ENCODE measurements around the gene LRIT2.

The LRIT2 gene

GRCh38 chr10:84205853-84206525 lies 19.4 kb downstream of the LRIT2 start:
- peaks cover 0 to 12% (median 9%) of the 10 kb centered on the region in 5 experiments for H3K27me3 ChIP-seq (replicated peaks in 2 of 5; ENCODE audit: control insufficient read depth in 4 of 5, insufficient read depth in 5 of 5, low read length in 4 of 5)
- ChIA-PET POLR2A (no interaction called here), CTCF (interaction anchor here (1.0 to 3.1 kb wide), 10 partner anchors 11 to 65 kb away, joined by 3 to 30 read pairs (median 8); partner anchors contain the start of genes CDHR1 and GHITM)
- no peaks in the 10 kb centered on the region for H3K4me1 ChIP-seq (ENCODE audit: control extremely low read depth in 1 of 4, control insufficient read depth in 4 of 4, insufficient read depth in 4 of 4, low read length in 3 of 4)
- H3K36me3 ChIP-seq (ENCODE audit: control insufficient read depth in 4 of 4, insufficient read depth in 4 of 4, low read length in 3 of 4) = no peaks in the 10 kb centered on the region
- WGBS (ENCODE audit: insufficient coverage) = 92% methylated on average over 4 of the region's 6 CpGs
- DNase-seq = no peak
- no peak overlapping the region for H3K4me3 ChIP-seq (ENCODE audit: control insufficient read depth in 1 of 7, extremely low read depth in 1 of 7, insufficient read depth in 4 of 7, low read depth in 2 of 7, low read length in 6 of 7)
- no peaks in the 10 kb centered on the region for H3K9me3 ChIP-seq (ENCODE audit: control extremely low read depth in 1 of 5, control insufficient read depth in 4 of 5, insufficient read depth in 2 of 5, low read depth in 1 of 5, low read length in 4 of 5)
- H3K27ac ChIP-seq (ENCODE audit: insufficient read depth in 1 of 2, low read depth in 1 of 2, low read length in 2 of 2, poor library complexity in 1 of 2, severe bottlenecking in 2 of 2) = no peak overlapping the region

- POLR2A ChIA-PET = no interaction called here
- peak; percentile 43 to 71 (median 60) for DNase-seq
- Histone ChIP-seq H3K9me3 (ENCODE audit: control extremely low read depth in 1 of 5, control insufficient read depth in 4 of 5, insufficient read depth in 2 of 5, low read depth in 1 of 5, low read length in 4 of 5) (no peaks in the 10 kb centered on the region), H3K27ac (ENCODE audit: insufficient read depth in 1 of 2, low read depth in 1 of 2, low read length in 2 of 2, poor library complexity in 1 of 2, severe bottlenecking in 2 of 2) (no peak overlapping the region), H3K4me1 (ENCODE audit: control extremely low read depth in 1 of 4, control insufficient read depth in 4 of 4, insufficient read depth in 4 of 4, low read length in 3 of 4) (no peaks in the 10 kb centered on the region), H3K4me3 (ENCODE audit: control insufficient read depth in 1 of 7, extremely low read depth in 1 of 7, insufficient read depth in 4 of 7, low read depth in 2 of 7, low read length in 6 of 7) (no peak overlapping the region), H3K36me3 (ENCODE audit: control insufficient read depth in 4 of 4, insufficient read depth in 4 of 4, low read length in 3 of 4) (no peaks in the 10 kb centered on the region), H3K27me3 (replicated peaks in 2 of 5; ENCODE audit: control insufficient read depth in 4 of 5, insufficient read depth in 5 of 5, low read length in 4 of 5) (peaks cover 0 to 12% (median 6%) of the 10 kb centered on the region in 5 experiments)
- CTCF ChIA-PET = interaction anchor here (0.7 to 3.1 kb wide), 15 partner anchors 10 to 70 kb away, joined by 3 to 30 read pairs (median 6); partner anchors contain the start of genes CDHR1 and GHITM
- WGBS (ENCODE audit: insufficient coverage) = 27% methylated on average over 4 of the region's 8 CpGs
These were observed 20.1 kb downstream of the LRIT2 start for GRCh38 chr10:84205049-84205852.

DNA sequence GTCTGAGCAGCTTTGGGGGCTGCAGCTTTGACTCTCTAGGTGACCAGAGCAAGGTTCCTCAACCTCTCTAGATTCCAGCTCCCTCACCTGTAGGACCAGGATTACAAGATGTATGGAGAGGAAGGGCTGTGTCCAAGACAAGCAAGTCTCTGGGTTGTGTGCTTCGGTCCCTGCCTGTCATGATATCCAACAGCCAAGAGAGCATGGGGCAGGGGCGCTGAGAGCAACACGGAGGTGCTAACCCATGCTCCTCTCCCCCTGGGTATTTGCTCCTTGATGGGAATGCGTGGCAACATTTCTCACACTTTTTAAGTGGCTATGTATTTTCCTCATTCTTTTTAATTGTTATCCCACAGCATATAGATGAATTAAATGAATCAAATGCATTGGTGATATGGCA lies 20.7 kb downstream of the LRIT2 start:
- no peaks in the 10 kb centered on the region for H3K36me3 ChIP-seq (ENCODE audit: control insufficient read depth in 4 of 4, insufficient read depth in 4 of 4, low read length in 3 of 4)
- POLR2A ChIA-PET = no interaction called here
- peaks cover 0 to 15% (median 6%) of the 10 kb centered on the region in 5 experiments for H3K27me3 ChIP-seq (replicated peaks in 2 of 5; ENCODE audit: control insufficient read depth in 4 of 5, insufficient read depth in 5 of 5, low read length in 4 of 5)
- WGBS (ENCODE audit: insufficient coverage) = 100% methylated on average over 1 of the region's 4 CpGs
- no peak overlapping the region for H3K27ac ChIP-seq (ENCODE audit: insufficient read depth in 1 of 2, low read depth in 1 of 2, low read length in 2 of 2, poor library complexity in 1 of 2, severe bottlenecking in 2 of 2)
- H3K4me3 ChIP-seq (ENCODE audit: control insufficient read depth in 1 of 7, extremely low read depth in 1 of 7, insufficient read depth in 4 of 7, low read depth in 2 of 7, low read length in 6 of 7) = no peak overlapping the region
- H3K9me3 ChIP-seq (ENCODE audit: control extremely low read depth in 1 of 5, control insufficient read depth in 4 of 5, insufficient read depth in 2 of 5, low read depth in 1 of 5, low read length in 4 of 5) = no peaks in the 10 kb centered on the region
- CTCF ChIA-PET = interaction anchor here (0.7 to 3.1 kb wide), 15 partner anchors 10 to 70 kb away, joined by 3 to 30 read pairs (median 6); partner anchors contain the start of genes CDHR1 and GHITM
- no peaks in the 10 kb centered on the region for H3K4me1 ChIP-seq (ENCODE audit: control extremely low read depth in 1 of 4, control insufficient read depth in 4 of 4, insufficient read depth in 4 of 4, low read length in 3 of 4)
- DNase-seq = no peak

- H3K4me3 ChIP-seq (ENCODE audit: control insufficient read depth in 1 of 7, extremely low read depth in 1 of 7, insufficient read depth in 4 of 7, low read depth in 2 of 7, low read length in 6 of 7) = no peak overlapping the region
- peaks cover 0 to 16% (median 6%) of the 10 kb centered on the region in 5 experiments for H3K27me3 ChIP-seq (replicated peaks in 2 of 5; ENCODE audit: control insufficient read depth in 4 of 5, insufficient read depth in 5 of 5, low read length in 4 of 5)
- ChIA-PET CTCF (interaction anchor here (1.3 to 3.1 kb wide), 8 partner anchors 9 to 64 kb away, joined by 3 to 30 read pairs (median 8); partner anchors contain the start of genes CDHR1 and GHITM), POLR2A (no interaction called here)
- peak in 2 of 3 donors; percentile 8 to 15 for DNase-seq
- H3K36me3 ChIP-seq (ENCODE audit: control insufficient read depth in 4 of 4, insufficient read depth in 4 of 4, low read length in 3 of 4) = no peaks in the 10 kb centered on the region
- H3K27ac ChIP-seq (ENCODE audit: insufficient read depth in 1 of 2, low read depth in 1 of 2, low read length in 2 of 2, poor library complexity in 1 of 2, severe bottlenecking in 2 of 2) = no peak overlapping the region
- no peaks in the 10 kb centered on the region for H3K9me3 ChIP-seq (ENCODE audit: control extremely low read depth in 1 of 5, control insufficient read depth in 4 of 5, insufficient read depth in 2 of 5, low read depth in 1 of 5, low read length in 4 of 5)
- 92% methylated on average over 3 of the region's 4 CpGs for WGBS (ENCODE audit: insufficient coverage)
- H3K4me1 ChIP-seq (ENCODE audit: control extremely low read depth in 1 of 4, control insufficient read depth in 4 of 4, insufficient read depth in 4 of 4, low read length in 3 of 4) = no peaks in the 10 kb centered on the region
These were observed 21.2 kb downstream of the LRIT2 start for GRCh38 chr10:84204122-84204521.

DNA sequence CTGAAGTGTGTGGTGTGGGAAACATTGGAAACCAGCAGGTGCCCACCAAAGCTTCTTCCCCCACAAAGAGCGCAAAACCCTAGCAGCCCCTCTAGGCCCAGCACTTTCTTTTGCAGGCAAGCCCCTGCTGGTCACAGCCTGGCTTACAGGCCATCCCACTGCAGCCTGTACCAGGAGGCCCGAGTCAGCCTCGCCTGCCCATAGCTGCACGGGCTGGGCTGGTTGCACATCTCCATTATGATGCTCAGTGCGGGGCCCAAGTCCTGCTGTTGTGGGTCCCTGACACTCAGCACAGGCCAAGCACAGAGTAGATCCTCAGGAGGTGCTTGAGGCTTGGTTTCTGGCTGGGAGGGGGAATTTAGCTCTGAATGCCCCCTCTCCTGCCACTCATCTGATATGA lies 23.0 kb downstream of the LRIT2 start:
- DNase-seq = no peak
- Histone ChIP-seq H3K36me3 (ENCODE audit: control insufficient read depth in 4 of 4, insufficient read depth in 4 of 4, low read length in 3 of 4) (no peaks in the 10 kb centered on the region), H3K27me3 (replicated peaks in 2 of 5; ENCODE audit: control insufficient read depth in 4 of 5, insufficient read depth in 5 of 5, low read length in 4 of 5) (peaks cover 0 to 24% (median 11%) of the 10 kb centered on the region in 5 experiments), H3K27ac (ENCODE audit: insufficient read depth in 1 of 2, low read depth in 1 of 2, low read length in 2 of 2, poor library complexity in 1 of 2, severe bottlenecking in 2 of 2) (no peak overlapping the region), H3K4me1 (ENCODE audit: control extremely low read depth in 1 of 4, control insufficient read depth in 4 of 4, insufficient read depth in 4 of 4, low read length in 3 of 4) (no peaks in the 10 kb centered on the region), H3K4me3 (ENCODE audit: control insufficient read depth in 1 of 7, extremely low read depth in 1 of 7, insufficient read depth in 4 of 7, low read depth in 2 of 7, low read length in 6 of 7) (no peak overlapping the region), H3K9me3 (ENCODE audit: control extremely low read depth in 1 of 5, control insufficient read depth in 4 of 5, insufficient read depth in 2 of 5, low read depth in 1 of 5, low read length in 4 of 5) (no peaks in the 10 kb centered on the region)
- whole genome bisulfite sequencing (ENCODE audit: insufficient coverage) = 93% methylated on average over 3 of the region's 5 CpGs
- CTCF ChIA-PET = interaction anchor here (1.4 to 3.3 kb wide), 3 partner anchors 18 to 54 kb away, joined by 3 to 19 read pairs (median 4); no protein-coding TSS in a partner anchor
- POLR2A ChIA-PET = no interaction called here

DNA sequence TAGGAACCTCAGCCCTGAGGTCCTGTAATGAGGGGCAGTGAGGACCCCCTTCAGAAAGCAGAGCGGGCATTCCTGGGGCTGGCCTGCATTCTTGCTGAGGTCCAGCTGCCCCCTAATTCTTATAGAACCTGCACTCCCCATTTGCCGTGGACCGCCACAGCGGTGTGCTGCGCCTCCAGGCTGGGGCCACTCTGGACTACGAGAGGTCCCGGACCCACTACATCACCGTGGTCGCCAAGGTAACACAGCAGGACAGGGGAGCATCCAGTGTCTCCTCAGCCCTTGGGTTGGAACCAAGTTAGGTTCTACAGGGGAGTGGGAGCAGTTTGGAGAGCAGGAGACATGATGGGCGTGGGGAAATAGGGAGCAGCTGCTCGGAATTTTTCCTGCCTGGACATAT lies 23.7 kb downstream of the LRIT2 start:
- Histone ChIP-seq H3K9me3 (ENCODE audit: control extremely low read depth in 1 of 5, control insufficient read depth in 4 of 5, insufficient read depth in 2 of 5, low read depth in 1 of 5, low read length in 4 of 5) (no peaks in the 10 kb centered on the region), H3K36me3 (ENCODE audit: control insufficient read depth in 4 of 4, insufficient read depth in 4 of 4, low read length in 3 of 4) (no peaks in the 10 kb centered on the region), H3K4me3 (ENCODE audit: control insufficient read depth in 1 of 7, extremely low read depth in 1 of 7, insufficient read depth in 4 of 7, low read depth in 2 of 7, low read length in 6 of 7) (no peak overlapping the region), H3K27ac (ENCODE audit: insufficient read depth in 1 of 2, low read depth in 1 of 2, low read length in 2 of 2, poor library complexity in 1 of 2, severe bottlenecking in 2 of 2) (no peak overlapping the region), H3K27me3 (replicated peaks in 2 of 5; ENCODE audit: control insufficient read depth in 4 of 5, insufficient read depth in 5 of 5, low read length in 4 of 5) (peaks cover 0 to 31% (median 13%) of the 10 kb centered on the region in 5 experiments), H3K4me1 (ENCODE audit: control extremely low read depth in 1 of 4, control insufficient read depth in 4 of 4, insufficient read depth in 4 of 4, low read length in 3 of 4) (no peaks in the 10 kb centered on the region)
- POLR2A ChIA-PET = no interaction called here
- DNase-seq = no peak
- CTCF ChIA-PET = interaction anchor here (0.7 to 3.3 kb wide), 4 partner anchors 10 to 54 kb away, joined by 3 to 19 read pairs (median 4); no protein-coding TSS in a partner anchor
- WGBS (ENCODE audit: insufficient coverage) = 100% methylated on average over 3 of the region's 11 CpGs

Measured in common myeloid progenitor, CD34-positive (primary cell).